H1 (cell line): Measurements from ENCODE around the gene MBNL2. TPM values are rescaled to one million over a fixed set of nuclear protein-coding genes. Genes with fewer than 3 reads are reported as not detected.
A peak's percentile ranks its signal among the peaks of the same experiment; 100 is the strongest.

Source experiments
- CBX5 ChIP-seq: fragments of 300-800, 300-1000 bp; sonication (generic); IDR thresholded peaks from 2 replicates; pipeline ENCODE4 v1.7.1; 2016; ENCODE audit warnings: antibody characterized with exemption, low read length, low read depth
- CEBPB ChIP-seq: IDR thresholded peaks from 2 replicates; pipeline ENCODE4 v1.6.1; 2012; ENCODE audit warnings: low read depth, low read length
- CHD1 ChIP-seq: IDR thresholded peaks from 2 replicates; pipeline ENCODE4 v1.6.1; 2012; ENCODE audit warnings: low read depth, low read length, improper control_type of control experiment
- CREB1 ChIP-seq: IDR thresholded peaks from 2 replicates; pipeline ENCODE4 v1.6.1; 2012; ENCODE audit warnings: inconsistent platforms
- FOSL1 ChIP-seq: IDR thresholded peaks from 2 replicates; pipeline ENCODE4 v1.6.1; 2011; ENCODE audit warnings: mild to moderate bottlenecking, low read depth, low read length, moderate library complexity; ENCODE audit not compliant: insufficient read depth
- HDAC6 ChIP-seq: IDR thresholded peaks from one replicate; pipeline ENCODE4 v1.7.1; 2012; ENCODE audit warnings: low read depth, mild to moderate bottlenecking, inconsistent platforms, low read length, moderate library complexity
- JUND ChIP-seq: IDR thresholded peaks from 2 replicates; pipeline ENCODE4 v1.6.1; 2011; ENCODE audit warnings: mild to moderate bottlenecking, improper control_type of control experiment, low read length
- MAX ChIP-seq: IDR thresholded peaks from 2 replicates; pipeline ENCODE4 v1.6.1; 2012; ENCODE audit warnings: inconsistent platforms
- NANOG ChIP-seq: IDR thresholded peaks from 2 replicates; pipeline ENCODE4 v1.6.1; 2011; ENCODE audit warnings: low read length, low read depth, mild to moderate bottlenecking, inconsistent platforms; ENCODE audit not compliant: insufficient read depth, poor library complexity, severe bottlenecking
- POLR2AphosphoS5 ChIP-seq: IDR thresholded peaks from 2 replicates; pipeline ENCODE4 v1.6.1; 2011; ENCODE audit warnings: low read depth, low read length
- TAF7 ChIP-seq: optimal IDR thresholded peaks from 2 replicates; pipeline ENCODE3; 2011; ENCODE audit warnings: low read depth, mild to moderate bottlenecking, inconsistent platforms, low read length, moderate library complexity, borderline replicate concordance
- polyA plus RNA-seq, 7 experiments: library from polyadenylated mRNA; depleted of rRNA in 3 of 7; stranded (reverse) in 5 of 7; unstranded in 2 of 7; fragments of >200 nt in 5 of 7; fragments of 200-250 nt in 2 of 7; gene quantifications; 1 replicate in 5 of 7; 2 replicates in 1 of 7; 4 replicates in 1 of 7; pipeline versions ENCODE4 v1.2.1 to v1.2.3, GENCODE V29; 2011 to 2013; ENCODE audit warnings: missing spikeins in 2 of 7, mixed read lengths in 2 of 7
- total RNA-seq: library from RNA; stranded (reverse); fragmentation: NEBNext Ultra II Directional; extraction: Animal tissue kit (Norgen Biotek cat#: 25700); gene quantifications from 2 replicates; pipeline ENCODE4 v1.2.1, GENCODE V29; 2021

The MBNL2 gene
- total and polyA plus RNA-seq, 2 of the 8 experiments (the other 6 are each of a cell fraction or from before 2014, with no cell fraction given), result 1.0 to 2.6 TPM

- TF ChIP-seq HDAC6 (no peak), CREB1 (no peak), POLR2AphosphoS5 (no peak), CHD1 (no peak), JUND (0 out of 2 replicates have a peak, but pooled peaks have one; percentile 18), TAF7 (no peak), FOSL1 (no peak), CBX5 (no peak), MAX (no peak), CEBPB (peak; percentile 95), NANOG (no peak)
Measured at GRCh38 chr13:97359181-97360057, 137.3 kb downstream of the MBNL2 start (continued).
